Stimulated activated naive B cell treated with anti-CD40 and anti-IgM and Interleukin-4, amounts not matched to agents 10 μg/mL and 1 μg/mL and 100 μg/mL, for 72 hours (primary cell): ENCODE data around the gene PHF19.

Source experiments
- ATAC-seq, 2 donors: fragments of 150-1000 bp; cut with Tn5 transposase; replicated peaks; 2 replicates each; pipeline ENCODE4 v1.10.0; 2021; ENCODE audit warnings: moderate library complexity in 1 of 2
- DNase-seq: peaks from one replicate; pipeline ENCODE4 v3.0.0; 2021
- H3K27ac Mint-ChIP-seq: one replicate; pipeline ENCODE4 v1.8.0; 2022; ENCODE audit warnings: mild to moderate bottlenecking, mixed read lengths
- H3K27me3 Mint-ChIP-seq, 2 donors: one replicate each; pipeline ENCODE4 v1.8.0; 2022; ENCODE audit warnings: mixed read lengths in 2 of 2
- H3K36me3 Mint-ChIP-seq, 2 donors: one replicate each; pipeline ENCODE4 v1.8.0; 2022; ENCODE audit warnings: mixed read lengths in 2 of 2, mild to moderate bottlenecking in 1 of 2
- H3K4me1 Mint-ChIP-seq, 2 donors: one replicate each; pipeline ENCODE4 v1.8.0; 2022; ENCODE audit warnings: mixed read lengths in 2 of 2, mild to moderate bottlenecking in 1 of 2
- H3K4me3 Mint-ChIP-seq, 2 donors: one replicate each; pipeline ENCODE4 v1.8.0; 2022; ENCODE audit warnings: mild to moderate bottlenecking in 2 of 2, mixed read lengths in 2 of 2, moderate library complexity in 1 of 2
- H3K9me3 Mint-ChIP-seq, 2 donors: one replicate each; pipeline ENCODE4 v1.8.0; 2022; ENCODE audit warnings: mixed read lengths in 2 of 2, mild to moderate bottlenecking in 1 of 2

The PHF19 gene

GRCh38 chr9:120854596-120855327 is 22.2 kb downstream of the PHF19 start:
- peaks cover 34 to 46% of the 10 kb centered on the region in 2 donors for H3K36me3 Mint-ChIP-seq

GRCh38 chr9:120853198-120853597 is 23.8 kb downstream of the PHF19 start:
- Mint-ChIP-seq H3K27me3 (no peaks in the 10 kb centered on the region), H3K36me3 (peaks cover 32 to 35% of the 10 kb centered on the region in 2 donors), H3K4me1 (peaks cover 0 to 16% of the 10 kb centered on the region in 2 donors), H3K9me3 (no peaks in the 10 kb centered on the region), H3K4me3 (no peak overlapping the region), H3K27ac (peak overlapping the region; percentile 5)
- no peak for DNase-seq
- no peak for ATAC-seq

More at GRCh38 chr9:120854596-120855327, 22.2 kb downstream of the PHF19 start:
- ATAC-seq (no peak), DNase-seq (no peak)
- Mint-ChIP-seq H3K4me1 (peaks cover 0 to 12% of the 10 kb centered on the region in 2 donors), H3K27me3 (no peaks in the 10 kb centered on the region), H3K9me3 (no peaks in the 10 kb centered on the region), H3K27ac (no peak overlapping the region), H3K4me3 (no peak overlapping the region)

GRCh38 chr9:120852240-120853010 is 24.6 kb downstream of the PHF19 start:
- Mint-ChIP-seq H3K4me1 (peaks cover 0 to 24% of the 10 kb centered on the region in 2 donors), H3K9me3 (no peaks in the 10 kb centered on the region), H3K27me3 (no peaks in the 10 kb centered on the region), H3K27ac (no peak overlapping the region), H3K36me3 (peaks cover 25 to 28% of the 10 kb centered on the region in 2 donors), H3K4me3 (no peak overlapping the region)
- DNase-seq, result no peak
- no peak for ATAC-seq

- H3K27ac Mint-ChIP-seq, result peak overlapping the region; percentile 67
- DNase-seq, result no peak
- H3K4me3 Mint-ChIP-seq, result no peak overlapping the region
- no peak for ATAC-seq
- H3K9me3 Mint-ChIP-seq, result no peaks in the 10 kb centered on the region
- no peaks in the 10 kb centered on the region for H3K27me3 Mint-ChIP-seq
- H3K36me3 Mint-ChIP-seq, result peaks cover 18 to 27% of the 10 kb centered on the region in 2 donors
- H3K4me1 Mint-ChIP-seq, result peaks cover 0 to 33% of the 10 kb centered on the region in 2 donors
Measured at GRCh38 chr9:120851449-120851848, 25.5 kb downstream of the PHF19 start.

GRCh38 chr9:120850315-120850714 is 26.7 kb downstream of the PHF19 start:
- H3K4me1 Mint-ChIP-seq, result peaks cover 0 to 44% of the 10 kb centered on the region in 2 donors
- H3K27me3 Mint-ChIP-seq, result no peaks in the 10 kb centered on the region
- ATAC-seq, result no peak
- H3K4me3 Mint-ChIP-seq, result no peak overlapping the region
- no peak for DNase-seq
- H3K27ac Mint-ChIP-seq, result no peak overlapping the region
- H3K9me3 Mint-ChIP-seq, result no peaks in the 10 kb centered on the region
- peaks cover 15 to 30% of the 10 kb centered on the region in 2 donors for H3K36me3 Mint-ChIP-seq

GRCh38 chr9:120846906-120847305 is 30.1 kb downstream of the PHF19 start:
- no peak for ATAC-seq
- peaks cover 34 to 45% of the 10 kb centered on the region in 2 donors for H3K36me3 Mint-ChIP-seq
- no peak overlapping the region for H3K4me3 Mint-ChIP-seq
- no peak for DNase-seq
- no peaks in the 10 kb centered on the region for H3K9me3 Mint-ChIP-seq
- H3K27me3 Mint-ChIP-seq, result no peaks in the 10 kb centered on the region
- H3K4me1 Mint-ChIP-seq, result peaks cover 7 to 76% of the 10 kb centered on the region in 2 donors
- no peak overlapping the region for H3K27ac Mint-ChIP-seq

- no peak overlapping the region for H3K27ac Mint-ChIP-seq
- ATAC-seq (no peak), DNase-seq (no peak)
- peaks cover 36 to 42% of the 10 kb centered on the region in 2 donors for H3K36me3 Mint-ChIP-seq
- no peaks in the 10 kb centered on the region for H3K9me3 Mint-ChIP-seq
- no peaks in the 10 kb centered on the region for H3K27me3 Mint-ChIP-seq
- no peak overlapping the region for H3K4me3 Mint-ChIP-seq
- peaks cover 13 to 76% of the 10 kb centered on the region in 2 donors for H3K4me1 Mint-ChIP-seq
Measured at GRCh38 chr9:120846251-120846889, 30.6 kb downstream of the PHF19 start.

GRCh38 chr9:120845255-120845654 is 31.7 kb downstream of the PHF19 start:
- Mint-ChIP-seq H3K36me3 (peaks cover 34 to 37% of the 10 kb centered on the region in 2 donors), H3K27ac (no peak overlapping the region), H3K4me1 (peaks cover 13 to 73% of the 10 kb centered on the region in 2 donors), H3K9me3 (no peaks in the 10 kb centered on the region), H3K4me3 (no peak overlapping the region), H3K27me3 (no peaks in the 10 kb centered on the region)
- DNase-seq, result no peak
- no peak for ATAC-seq

GRCh38 chr9:120842685-120843485 is 34.1 kb downstream of the PHF19 start, which contains the start of gene PSMD5:
PSMD5 (minus strand) TSS chr9:120842922; CDS start chr9:120842909, 13 bp downstream.
- Mint-ChIP-seq H3K4me1 (peaks cover 22 to 80% of the 10 kb centered on the region in 2 donors), H3K36me3 (peaks cover 38 to 51% of the 10 kb centered on the region in 2 donors), H3K27ac (peak within 1 kb of the TSS; percentile 99), H3K9me3 (no peaks in the 10 kb centered on the region), H3K4me3 (peak within 1 kb of the TSS; percentile 93 to 100), H3K27me3 (no peaks in the 10 kb centered on the region)
- peak; percentile 97 for DNase-seq
- peak; percentile 99 for ATAC-seq

GRCh38 chr9:120841930-120842684 is 34.9 kb downstream of the PHF19 start:
- H3K27ac Mint-ChIP-seq, result peak overlapping the region; percentile 99
- H3K4me1 Mint-ChIP-seq, result peaks cover 25 to 72% of the 10 kb centered on the region in 2 donors
- H3K9me3 Mint-ChIP-seq, result no peaks in the 10 kb centered on the region
- DNase-seq (no peak), ATAC-seq (peak; percentile 17 to 22)
- peak overlapping the region; percentile 93 to 100 for H3K4me3 Mint-ChIP-seq
- peaks cover 36 to 59% of the 10 kb centered on the region in 2 donors for H3K36me3 Mint-ChIP-seq
- H3K27me3 Mint-ChIP-seq, result no peaks in the 10 kb centered on the region

- Mint-ChIP-seq H3K4me3 (no peak overlapping the region), H3K36me3 (peaks cover 29 to 57% of the 10 kb centered on the region in 2 donors), H3K27me3 (no peaks in the 10 kb centered on the region), H3K4me1 (peaks cover 28 to 43% of the 10 kb centered on the region in 2 donors), H3K27ac (no peak overlapping the region), H3K9me3 (no peaks in the 10 kb centered on the region)
- DNase-seq (no peak), ATAC-seq (no peak)
Measured at GRCh38 chr9:120839146-120839545, 37.8 kb downstream of the PHF19 start.

- Mint-ChIP-seq H3K27ac (peak overlapping the region; percentile 22), H3K4me3 (no peak overlapping the region), H3K9me3 (no peaks in the 10 kb centered on the region), H3K4me1 (peaks cover 28 to 31% of the 10 kb centered on the region in 2 donors), H3K27me3 (no peaks in the 10 kb centered on the region), H3K36me3 (peaks cover 27 to 58% of the 10 kb centered on the region in 2 donors)
- ATAC-seq (no peak), DNase-seq (no peak)
Measured at GRCh38 chr9:120837921-120838320, 39.1 kb downstream of the PHF19 start.

GRCh38 chr9:120833325-120833724 is 43.7 kb downstream of the PHF19 start:
- Mint-ChIP-seq H3K4me1 (peaks cover 1 to 8% of the 10 kb centered on the region in 2 donors), H3K36me3 (peaks cover 33 to 59% of the 10 kb centered on the region in 2 donors), H3K9me3 (no peaks in the 10 kb centered on the region), H3K4me3 (no peak overlapping the region), H3K27me3 (no peaks in the 10 kb centered on the region), H3K27ac (no peak overlapping the region)
- ATAC-seq (no peak), DNase-seq (no peak)
